ES-I3 (cell line): Measurements from ENCODE around the gene UTF1.

Experiments
- H3K36me3 ChIP-seq: 2 replicates; pipeline ENCODE4 v1.6.1; 2013; ENCODE audit warnings: mild to moderate bottlenecking, low read length, control low read depth, moderate library complexity; ENCODE audit not compliant: insufficient read depth
- H3K4me1 ChIP-seq: 2 replicates; pipeline ENCODE4 v1.6.1; 2013; ENCODE audit warnings: mild to moderate bottlenecking, control low read depth, low read length; ENCODE audit not compliant: insufficient read depth
- H3K9ac ChIP-seq: 2 replicates; pipeline ENCODE4 v1.6.1; 2013; ENCODE audit warnings: low read depth, mild to moderate bottlenecking, low read length, moderate library complexity
- H3K9me3 ChIP-seq: 2 replicates; pipeline ENCODE4 v1.6.1; 2013; ENCODE audit warnings: mild to moderate bottlenecking, low read length, moderate library complexity; ENCODE audit not compliant: control insufficient read depth, insufficient read depth

UTF1 gene

GRCh38 chr10:133271521-133272300 lies 41.7 kb downstream of the UTF1 start:
- H3K4me1 ChIP-seq, result no peaks in the 10 kb centered on the region; the same call in 1 of the 2 replicates
- H3K9me3 ChIP-seq, result no peaks in the 10 kb centered on the region
- no peak overlapping the region for H3K9ac ChIP-seq
- no peaks in the 10 kb centered on the region for H3K36me3 ChIP-seq

- H3K36me3 ChIP-seq, result no peaks in the 10 kb centered on the region
- H3K9me3 ChIP-seq, result no peaks in the 10 kb centered on the region
Measured at GRCh38 chr10:133272301-133272963, 42.4 kb downstream of the UTF1 start.

GRCh38 chr10:133272964-133273420 lies 43.0 kb downstream of the UTF1 start:
- Histone ChIP-seq H3K9ac (no peak overlapping the region), H3K36me3 (no peaks in the 10 kb centered on the region), H3K9me3 (no peaks in the 10 kb centered on the region), H3K4me1 (no peaks in the 10 kb centered on the region; the same call in 1 of the 2 replicates)

More at GRCh38 chr10:133272301-133272963, 42.4 kb downstream of the UTF1 start:
- Histone ChIP-seq H3K9ac (no peak overlapping the region), H3K4me1 (no peaks in the 10 kb centered on the region; the same call in 1 of the 2 replicates)

- Histone ChIP-seq H3K36me3 (no peaks in the 10 kb centered on the region), H3K4me1 (no peaks in the 10 kb centered on the region; the same call in 1 of the 2 replicates), H3K9ac (no peak overlapping the region), H3K9me3 (no peaks in the 10 kb centered on the region)
Measured at GRCh38 chr10:133273534-133274143, 43.6 kb downstream of the UTF1 start.

- H3K4me1 ChIP-seq, result no peaks in the 10 kb centered on the region; the same call in 1 of the 2 replicates
- H3K9ac ChIP-seq, result peak overlapping the region; percentile 58; the same call in 1 of the 2 replicates
- peaks cover 2% of the 10 kb centered on the region; the same call in 1 of the 2 replicates for H3K36me3 ChIP-seq
- no peaks in the 10 kb centered on the region for H3K9me3 ChIP-seq
Measured at GRCh38 chr10:133274751-133275683, 45.0 kb downstream of the UTF1 start.

GRCh38 chr10:133275684-133276092 lies 45.7 kb downstream of the UTF1 start:
- Histone ChIP-seq H3K9ac (peak overlapping the region; percentile 58; the same call in 1 of the 2 replicates), H3K9me3 (no peaks in the 10 kb centered on the region), H3K36me3 (peaks cover 4% of the 10 kb centered on the region; the same call in 1 of the 2 replicates), H3K4me1 (no peaks in the 10 kb centered on the region; the same call in 1 of the 2 replicates)

GRCh38 chr10:133276100-133276434 lies 46.0 kb downstream of the UTF1 start:
- Histone ChIP-seq H3K9ac (peak overlapping the region; percentile 58; the same call in 1 of the 2 replicates), H3K36me3 (peaks cover 4% of the 10 kb centered on the region; the same call in 1 of the 2 replicates), H3K4me1 (no peaks in the 10 kb centered on the region; the same call in 1 of the 2 replicates), H3K9me3 (no peaks in the 10 kb centered on the region)

- Histone ChIP-seq H3K9ac (peak within 1 kb of the TSS; percentile 58; the same call in 1 of the 2 replicates), H3K36me3 (peaks cover 4% of the 10 kb centered on the region; the same call in 1 of the 2 replicates), H3K4me1 (no peaks in the 10 kb centered on the region; the same call in 1 of the 2 replicates), H3K9me3 (no peaks in the 10 kb centered on the region)
Measured at GRCh38 chr10:133276435-133277201, 46.6 kb downstream of the UTF1 start, which contains the start of gene ADAM8. ADAM8 (minus strand) TSS chr10:133276868; CDS start chr10:133276817, 51 bp downstream.

GRCh38 chr10:133277277-133277992 lies 47.4 kb downstream of the UTF1 start:
- Histone ChIP-seq H3K4me1 (no peaks in the 10 kb centered on the region; the same call in 1 of the 2 replicates), H3K9ac (0 out of 2 replicates have a peak overlapping the region, but pooled peaks have one; percentile 58), H3K9me3 (no peaks in the 10 kb centered on the region), H3K36me3 (peaks cover 4% of the 10 kb centered on the region; the same call in 1 of the 2 replicates)

GRCh38 chr10:133277993-133278576 lies 48.1 kb downstream of the UTF1 start:
- H3K36me3 ChIP-seq, result peaks cover 4% of the 10 kb centered on the region; the same call in 1 of the 2 replicates
- H3K9me3 ChIP-seq, result no peaks in the 10 kb centered on the region
- no peak overlapping the region for H3K9ac ChIP-seq
- no peaks in the 10 kb centered on the region; the same call in 1 of the 2 replicates for H3K4me1 ChIP-seq

GRCh38 chr10:133278577-133279265 lies 48.7 kb downstream of the UTF1 start:
- no peak overlapping the region for H3K9ac ChIP-seq
- H3K4me1 ChIP-seq, result no peaks in the 10 kb centered on the region; the same call in 1 of the 2 replicates
- H3K36me3 ChIP-seq, result peaks cover 4% of the 10 kb centered on the region; the same call in 1 of the 2 replicates
- no peaks in the 10 kb centered on the region for H3K9me3 ChIP-seq
